ENCODE data around the gene NLN.

The NLN gene

DNA sequence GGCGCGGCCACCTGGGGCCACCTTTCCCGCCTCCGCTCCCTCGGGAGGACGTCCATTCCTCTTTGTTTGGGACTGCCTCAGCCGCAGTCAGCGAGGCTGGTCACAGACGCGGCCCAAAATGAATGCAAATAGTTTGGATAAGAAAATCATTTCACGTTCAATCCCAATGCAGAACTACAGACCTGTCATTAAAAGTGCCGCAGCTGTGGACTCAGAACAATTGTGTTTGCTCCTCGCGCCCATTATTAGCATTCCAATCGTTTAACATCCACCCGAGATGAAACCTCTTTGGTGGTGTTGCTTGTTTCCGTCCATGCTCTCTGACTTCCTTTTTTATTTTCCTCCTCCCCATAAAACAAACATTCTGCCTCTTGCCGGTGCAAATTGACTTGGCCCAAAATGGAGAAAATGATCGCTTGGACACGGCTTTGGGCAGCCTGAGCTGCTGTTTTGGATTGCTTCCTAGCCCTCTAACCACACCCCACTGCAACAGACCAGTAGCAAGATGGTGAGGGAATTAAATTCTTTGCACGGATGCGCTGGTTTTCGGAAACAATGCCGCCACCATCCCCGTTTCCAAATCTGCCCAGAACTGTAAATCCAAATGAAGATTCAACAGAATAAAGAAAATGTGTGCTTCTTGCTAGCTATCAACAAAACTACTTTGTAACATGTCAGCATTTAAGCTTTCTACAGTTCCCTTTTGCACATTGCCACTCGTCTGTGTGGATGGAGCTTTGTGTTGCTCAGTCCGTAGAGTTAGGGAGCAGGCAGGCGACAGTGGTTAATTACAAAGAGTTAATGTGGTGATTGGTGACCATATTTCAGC lies 784 bp downstream of the NLN start (continued):
- TF ChIP-seq ZNF2 (tag by site-specific recombination; IDR thresholded peaks at IDR 0.05): no peak
- no peak for TF ChIP-seq ZNF169 (tag by site-specific recombination; IDR thresholded peaks at IDR 0.05)
- TF ChIP-seq, protein P1, sequence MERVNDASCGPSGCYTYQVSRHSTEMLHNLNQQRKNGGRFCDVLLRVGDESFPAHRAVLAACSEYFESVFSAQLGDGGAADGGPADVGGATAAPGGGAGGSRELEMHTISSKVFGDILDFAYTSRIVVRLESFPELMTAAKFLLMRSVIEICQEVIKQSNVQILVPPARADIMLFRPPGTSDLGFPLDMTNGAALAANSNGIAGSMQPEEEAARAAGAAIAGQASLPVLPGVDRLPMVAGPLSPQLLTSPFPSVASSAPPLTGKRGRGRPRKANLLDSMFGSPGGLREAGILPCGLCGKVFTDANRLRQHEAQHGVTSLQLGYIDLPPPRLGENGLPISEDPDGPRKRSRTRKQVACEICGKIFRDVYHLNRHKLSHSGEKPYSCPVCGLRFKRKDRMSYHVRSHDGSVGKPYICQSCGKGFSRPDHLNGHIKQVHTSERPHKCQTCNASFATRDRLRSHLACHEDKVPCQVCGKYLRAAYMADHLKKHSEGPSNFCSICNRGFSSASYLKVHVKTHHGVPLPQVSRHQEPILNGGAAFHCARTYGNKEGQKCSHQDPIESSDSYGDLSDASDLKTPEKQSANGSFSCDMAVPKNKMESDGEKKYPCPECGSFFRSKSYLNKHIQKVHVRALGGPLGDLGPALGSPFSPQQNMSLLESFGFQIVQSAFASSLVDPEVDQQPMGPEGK (tag by site-specific recombination; IDR thresholded peaks at IDR 0.05): no peak; the same call in 1 of the 2 replicates
- 0 out of 2 replicates have a peak, but pooled peaks have one; percentile 43 for TF ChIP-seq ZFP37 (tag by site-specific recombination; IDR thresholded peaks at IDR 0.05)
- TF ChIP-seq SP2 (tag by site-specific recombination; IDR thresholded peaks at IDR 0.05): no peak
- no peak for TF ChIP-seq BCL11A (tag by site-specific recombination; IDR thresholded peaks at IDR 0.05; ENCODE audit: low read depth)
- TF ChIP-seq ZNF394 (tag by site-specific recombination; IDR thresholded peaks at IDR 0.05; ENCODE audit: borderline replicate concordance): no peak
- TF ChIP-seq, protein P2, sequence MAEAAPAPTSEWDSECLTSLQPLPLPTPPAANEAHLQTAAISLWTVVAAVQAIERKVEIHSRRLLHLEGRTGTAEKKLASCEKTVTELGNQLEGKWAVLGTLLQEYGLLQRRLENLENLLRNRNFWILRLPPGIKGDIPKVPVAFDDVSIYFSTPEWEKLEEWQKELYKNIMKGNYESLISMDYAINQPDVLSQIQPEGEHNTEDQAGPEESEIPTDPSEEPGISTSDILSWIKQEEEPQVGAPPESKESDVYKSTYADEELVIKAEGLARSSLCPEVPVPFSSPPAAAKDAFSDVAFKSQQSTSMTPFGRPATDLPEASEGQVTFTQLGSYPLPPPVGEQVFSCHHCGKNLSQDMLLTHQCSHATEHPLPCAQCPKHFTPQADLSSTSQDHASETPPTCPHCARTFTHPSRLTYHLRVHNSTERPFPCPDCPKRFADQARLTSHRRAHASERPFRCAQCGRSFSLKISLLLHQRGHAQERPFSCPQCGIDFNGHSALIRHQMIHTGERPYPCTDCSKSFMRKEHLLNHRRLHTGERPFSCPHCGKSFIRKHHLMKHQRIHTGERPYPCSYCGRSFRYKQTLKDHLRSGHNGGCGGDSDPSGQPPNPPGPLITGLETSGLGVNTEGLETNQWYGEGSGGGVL (tag by site-specific recombination; IDR thresholded peaks at IDR 0.05): no peak
- peak; percentile 83 for TF ChIP-seq ZNF335 (tag by site-specific recombination; conservative IDR thresholded peaks at IDR 0.05)
- TF ChIP-seq OSR2 (tag by site-specific recombination; IDR thresholded peaks at IDR 0.05): peak; percentile 81
- no peak for TF ChIP-seq ZBTB21 (tag by site-specific recombination; IDR thresholded peaks at IDR 0.05)
- no peak for TF ChIP-seq SCRT1 (tag by site-specific recombination; IDR thresholded peaks at IDR 0.05; ENCODE audit: borderline replicate concordance)
- TF ChIP-seq ZNF473 (tag by site-specific recombination; IDR thresholded peaks at IDR 0.05): no peak
- TF ChIP-seq, protein P3, sequence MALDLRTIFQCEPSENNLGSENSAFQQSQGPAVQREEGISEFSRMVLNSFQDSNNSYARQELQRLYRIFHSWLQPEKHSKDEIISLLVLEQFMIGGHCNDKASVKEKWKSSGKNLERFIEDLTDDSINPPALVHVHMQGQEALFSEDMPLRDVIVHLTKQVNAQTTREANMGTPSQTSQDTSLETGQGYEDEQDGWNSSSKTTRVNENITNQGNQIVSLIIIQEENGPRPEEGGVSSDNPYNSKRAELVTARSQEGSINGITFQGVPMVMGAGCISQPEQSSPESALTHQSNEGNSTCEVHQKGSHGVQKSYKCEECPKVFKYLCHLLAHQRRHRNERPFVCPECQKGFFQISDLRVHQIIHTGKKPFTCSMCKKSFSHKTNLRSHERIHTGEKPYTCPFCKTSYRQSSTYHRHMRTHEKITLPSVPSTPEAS (tag by site-specific recombination; IDR thresholded peaks at IDR 0.05): no peak; the same call in 1 of the 2 replicates
- TF ChIP-seq ZNF10 (tag by site-specific recombination; IDR thresholded peaks at IDR 0.05): no peak
- TF ChIP-seq ZNF623 (tag by site-specific recombination; IDR thresholded peaks at IDR 0.05): no peak
- TF ChIP-seq ZNF112 (tag by site-specific recombination; IDR thresholded peaks at IDR 0.05): no peak
- TF ChIP-seq ZNF677 (tag by site-specific recombination; IDR thresholded peaks at IDR 0.05): no peak
- TF ChIP-seq, protein P4, sequence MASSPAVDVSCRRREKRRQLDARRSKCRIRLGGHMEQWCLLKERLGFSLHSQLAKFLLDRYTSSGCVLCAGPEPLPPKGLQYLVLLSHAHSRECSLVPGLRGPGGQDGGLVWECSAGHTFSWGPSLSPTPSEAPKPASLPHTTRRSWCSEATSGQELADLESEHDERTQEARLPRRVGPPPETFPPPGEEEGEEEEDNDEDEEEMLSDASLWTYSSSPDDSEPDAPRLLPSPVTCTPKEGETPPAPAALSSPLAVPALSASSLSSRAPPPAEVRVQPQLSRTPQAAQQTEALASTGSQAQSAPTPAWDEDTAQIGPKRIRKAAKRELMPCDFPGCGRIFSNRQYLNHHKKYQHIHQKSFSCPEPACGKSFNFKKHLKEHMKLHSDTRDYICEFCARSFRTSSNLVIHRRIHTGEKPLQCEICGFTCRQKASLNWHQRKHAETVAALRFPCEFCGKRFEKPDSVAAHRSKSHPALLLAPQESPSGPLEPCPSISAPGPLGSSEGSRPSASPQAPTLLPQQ (tag by site-specific recombination; IDR thresholded peaks at IDR 0.05): no peak
- no peak for TF ChIP-seq GLIS1 (tag by site-specific recombination; IDR thresholded peaks at IDR 0.05)
- no peak for TF ChIP-seq ZNF202 (tag by site-specific recombination; IDR thresholded peaks at IDR 0.05; ENCODE audit: borderline replicate concordance)
- no peak for TF ChIP-seq ZSCAN23 (tag by site-specific recombination; IDR thresholded peaks at IDR 0.05)
- TF ChIP-seq ZNF26 (tag by site-specific recombination; IDR thresholded peaks at IDR 0.05): no peak
- TF ChIP-seq TRIM28 (IDR thresholded peaks at IDR 0.05; ENCODE audit: borderline replicate concordance, low read length): no peak
- no peak for TF ChIP-seq ZNF239 (tag by site-specific recombination; IDR thresholded peaks at IDR 0.05)
- TF ChIP-seq ZNF501 (tag by site-specific recombination; IDR thresholded peaks at IDR 0.05): no peak
- TF ChIP-seq ZNF426 (tag by site-specific recombination; IDR thresholded peaks at IDR 0.05): no peak
- TF ChIP-seq BCL6B (tag by site-specific recombination; IDR thresholded peaks at IDR 0.05): no peak
- TF ChIP-seq ZNF175 (tag by site-specific recombination; IDR thresholded peaks at IDR 0.05): no peak
- 0 out of 2 replicates have a peak, but pooled peaks have one; percentile 13 for TF ChIP-seq ZXDB (tag by site-specific recombination; IDR thresholded peaks at IDR 0.05)
